GM23338 (cell line): ENCODE measurements around the gene WNT10A. TPM values are rescaled to one million over a fixed set of nuclear protein-coding genes. Genes with fewer than 3 reads are reported as not detected.
A peak's percentile ranks its signal among the peaks of the same experiment; 100 is the strongest.

Experiments
- ATAC-seq: fragments of 200-7000 bp; cut with Tn5 transposase; 3 replicates; pipeline ENCODE4 v1.9.1; 2020
- DNase-seq: peaks from one replicate; pipeline ENCODE4 v3.0.0-alpha.2; 2015; ENCODE audit warnings: low spot score
- H2AFZ ChIP-seq: fragments of 200-600 bp; sonication (generic); 2 replicates; pipeline ENCODE4 v1.8.0; 2016; ENCODE audit warnings: antibody characterized with exemption, mild to moderate bottlenecking, moderate library complexity
- H3F3A ChIP-seq: fragments of 200-600 bp; sonication (generic); replicated peaks from 2 replicates; pipeline ENCODE4 v1.8.0; 2017; ENCODE audit warnings: antibody characterized with exemption, mixed run types, low read depth
- H3K27ac ChIP-seq: fragments of 200-600 bp; sonication (generic); 2 replicates; pipeline ENCODE4 v1.6.1; 2016; ENCODE audit warnings: low read depth
- H3K27me3 ChIP-seq: fragments of 200-600 bp; sonication (generic); 2 replicates; pipeline ENCODE4 v1.8.0; 2016; ENCODE audit warnings: mild to moderate bottlenecking, mixed run types, moderate library complexity; ENCODE audit not compliant: insufficient read depth
- H3K36me3 ChIP-seq: fragments of 200-600 bp; sonication (generic); 2 replicates; pipeline ENCODE4 v1.8.0; 2016; ENCODE audit warnings: mild to moderate bottlenecking; ENCODE audit not compliant: insufficient read depth
- H3K4me1 ChIP-seq: fragments of 200-600 bp; sonication (generic); 2 replicates; pipeline ENCODE4 v1.8.0; 2016; ENCODE audit warnings: mild to moderate bottlenecking, moderate library complexity; ENCODE audit not compliant: insufficient read depth
- H3K4me2 ChIP-seq: fragments of 200-600 bp; sonication (generic); 2 replicates; pipeline ENCODE4 v1.7.1; 2017; ENCODE audit warnings: mixed run types
- H3K4me3 ChIP-seq: fragments of 200-600 bp; sonication (generic); 2 replicates; pipeline ENCODE4 v1.6.1; 2016; ENCODE audit warnings: mixed run types
- H3K79me2 ChIP-seq: fragments of 200-600 bp; sonication (generic); replicated peaks from 2 replicates; pipeline ENCODE4 v1.8.0; 2017; ENCODE audit warnings: mild to moderate bottlenecking; ENCODE audit not compliant: insufficient read depth
- H3K9me2 ChIP-seq: fragments of 200-600 bp; sonication (generic); 2 replicates; pipeline ENCODE4 v1.8.0; 2017; ENCODE audit not compliant: insufficient read depth
- H4K20me1 ChIP-seq: fragments of 200-600 bp; sonication (generic); replicated peaks from 2 replicates; pipeline ENCODE4 v1.8.0; 2017; ENCODE audit warnings: mild to moderate bottlenecking; ENCODE audit not compliant: insufficient read depth
- H3K27ac Mint-ChIP-seq: 2 replicates; pipeline ENCODE4 v1.8.0; 2020; ENCODE audit warnings: inconsistent platforms, mild to moderate bottlenecking, moderate library complexity, mixed read lengths
- H3K27me3 Mint-ChIP-seq: 3 replicates; pipeline ENCODE4 v1.8.0; 2022; ENCODE audit warnings: low read depth, mild to moderate bottlenecking, moderate library complexity, mixed read lengths, inconsistent platforms; ENCODE audit not compliant: insufficient read depth, poor library complexity
- H3K36me3 Mint-ChIP-seq: 3 replicates; pipeline ENCODE4 v1.8.0; 2021; ENCODE audit warnings: low read depth, mild to moderate bottlenecking, inconsistent platforms, moderate library complexity, mixed read lengths
- H3K4me1 Mint-ChIP-seq: 3 replicates; pipeline ENCODE4 v1.8.0; 2020; ENCODE audit warnings: mild to moderate bottlenecking, inconsistent platforms, mixed read lengths
- H3K4me3 Mint-ChIP-seq: 3 replicates; pipeline ENCODE4 v1.8.0; 2021; ENCODE audit warnings: moderate library complexity, mild to moderate bottlenecking, inconsistent platforms, mixed read lengths
- H3K9me3 Mint-ChIP-seq: 3 replicates; pipeline ENCODE4 v1.8.0; 2020; ENCODE audit warnings: moderate library complexity, mild to moderate bottlenecking, inconsistent platforms, mixed read lengths
- CREB1 ChIP-seq: fragments of 250-450 bp; sonication (Bioruptor Pico); IDR thresholded peaks from 2 replicates; pipeline ENCODE4 v1.5.0; 2020; ENCODE audit warnings: low read depth, mild to moderate bottlenecking, moderate library complexity
- EZH2 ChIP-seq: fragments of 200-600 bp; sonication (generic); IDR thresholded peaks from one replicate; pipeline ENCODE4 v1.8.0; 2017; ENCODE audit warnings: antibody characterized with exemption, mild to moderate bottlenecking, low read depth; ENCODE audit not compliant: unreplicated experiment
- EZH2phosphoT487 ChIP-seq: fragments of 200-600 bp; sonication (generic); IDR thresholded peaks from one replicate; pipeline ENCODE4 v1.8.1; 2018; ENCODE audit warnings: antibody characterized with exemption; ENCODE audit not compliant: unreplicated experiment
- JUNB ChIP-seq: IDR thresholded peaks from one replicate; pipeline ENCODE4 v1.6.1; 2016; ENCODE audit warnings: antibody characterized with exemption; ENCODE audit not compliant: unreplicated experiment
- NANOG ChIP-seq: IDR thresholded peaks from 2 replicates; pipeline ENCODE4 v1.6.1; 2016; ENCODE audit warnings: antibody characterized with exemption, borderline replicate concordance
- POLR2AphosphoS5 ChIP-seq: IDR thresholded peaks from 2 replicates; pipeline ENCODE4 v1.6.1; 2016; ENCODE audit warnings: antibody characterized with exemption, low read depth
- STAT1 ChIP-seq: IDR thresholded peaks from one replicate; pipeline ENCODE4 v1.6.1; 2016; ENCODE audit warnings: antibody characterized with exemption; ENCODE audit not compliant: unreplicated experiment
- ZNF114 ChIP-seq: fragments of 250-450 bp; sonication (Bioruptor Pico); IDR thresholded peaks from 2 replicates; pipeline ENCODE4 v1.5.0; 2020; ENCODE audit warnings: mild to moderate bottlenecking, moderate library complexity
- ZNF331 ChIP-seq: fragments of 250-450 bp; sonication (Bioruptor Pico); IDR thresholded peaks from 2 replicates; pipeline ENCODE4 v1.5.0; 2020; ENCODE audit warnings: low read depth, mild to moderate bottlenecking, moderate library complexity
- polyA plus RNA-seq: library from polyadenylated mRNA; unstranded; fragments of >200 nt; fragmentation: Nextera tagmentation; extraction: Ambion mirVana; gene quantifications from 2 replicates; pipeline ENCODE4 v1.2.1, GENCODE V29; 2016
- total RNA-seq: library from RNA; depleted of rRNA; stranded (reverse); fragments of >200 nt; shearing (Covaris generic); gene quantifications from 2 replicates; pipeline ENCODE4 v1.2.3, GENCODE V29; 2014
- TF ChIP-seq, protein P1 (sequence below): IDR thresholded peaks from 2 replicates; pipeline ENCODE4 v1.6.1; 2016; ENCODE audit warnings: antibody characterized with exemption

The WNT10A gene
- total and polyA plus RNA-seq, 2 experiments from 2014 or later = not detected

DNA sequence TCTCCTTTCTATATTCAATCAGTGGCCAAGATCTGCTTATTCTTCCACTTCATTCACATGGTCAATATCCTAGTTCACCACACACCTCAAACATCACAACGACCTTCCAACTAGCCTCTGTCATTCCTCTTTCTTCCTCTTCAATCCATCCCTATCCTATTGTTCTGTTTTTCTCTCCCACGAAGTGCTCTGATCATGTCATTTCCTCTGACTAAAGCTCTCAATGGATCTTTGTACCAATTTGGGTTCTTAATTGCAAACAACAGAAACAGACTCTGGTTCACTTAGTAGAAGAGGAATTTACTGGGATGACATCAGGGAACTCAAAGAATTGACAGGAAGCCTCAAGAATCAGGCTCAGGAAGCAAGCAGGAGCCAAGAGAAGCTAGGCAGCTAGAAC lies 23.5 kb downstream of the WNT10A start (continued):
- TF ChIP-seq CREB1 (CRISPR knock-in tag) (no peak), ZNF331 (CRISPR knock-in tag) (no peak)

- TF ChIP-seq CREB1 (CRISPR knock-in tag) (peak; percentile 80), NANOG (no peak), POLR2AphosphoS5 (peak; percentile 97), STAT1 (no peak), EZH2 (no peak)
- TF ChIP-seq, protein P1, sequence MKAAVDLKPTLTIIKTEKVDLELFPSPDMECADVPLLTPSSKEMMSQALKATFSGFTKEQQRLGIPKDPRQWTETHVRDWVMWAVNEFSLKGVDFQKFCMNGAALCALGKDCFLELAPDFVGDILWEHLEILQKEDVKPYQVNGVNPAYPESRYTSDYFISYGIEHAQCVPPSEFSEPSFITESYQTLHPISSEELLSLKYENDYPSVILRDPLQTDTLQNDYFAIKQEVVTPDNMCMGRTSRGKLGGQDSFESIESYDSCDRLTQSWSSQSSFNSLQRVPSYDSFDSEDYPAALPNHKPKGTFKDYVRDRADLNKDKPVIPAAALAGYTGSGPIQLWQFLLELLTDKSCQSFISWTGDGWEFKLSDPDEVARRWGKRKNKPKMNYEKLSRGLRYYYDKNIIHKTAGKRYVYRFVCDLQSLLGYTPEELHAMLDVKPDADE = peak; percentile 65; the same call in 1 of the 2 replicates
- Histone ChIP-seq H3K27ac (peak overlapping the region; percentile 8; the same call in 1 of the 2 replicates), H3K79me2 (no peaks in the 10 kb centered on the region), H3K36me3 (no peaks in the 10 kb centered on the region), H3K4me1 (peaks cover 9% of the 10 kb centered on the region; the same call in 1 of the 2 replicates), H3K4me2 (peak overlapping the region; percentile 77), H3K9me2 (0 out of 2 replicates have a peak, but pooled peaks cover 3% of the 10 kb centered on the region), H3K27me3 (peaks cover 45% of the 10 kb centered on the region), H4K20me1 (no peaks in the 10 kb centered on the region), H3K4me3 (peak overlapping the region; percentile 61), H3F3A (no peaks in the 10 kb centered on the region), H2AFZ (peak overlapping the region; percentile 64)
- H3K36me3 Mint-ChIP-seq = no peaks in the 10 kb centered on the region
- H3K4me3 Mint-ChIP-seq = peak overlapping the region; percentile 87
- no peaks in the 10 kb centered on the region for H3K9me3 Mint-ChIP-seq
- DNase-seq = peak; percentile 99
- ATAC-seq = peak; percentile 98
- peaks cover 15% of the 10 kb centered on the region for H3K4me1 Mint-ChIP-seq
- peaks cover 20% of the 10 kb centered on the region for H3K27me3 Mint-ChIP-seq
- peak overlapping the region; percentile 93 for H3K27ac Mint-ChIP-seq
Measured at GRCh38 chr2:218908721-218909619, 28.3 kb downstream of the WNT10A start.

- H3K4me2 ChIP-seq = no peak overlapping the region
- Mint-ChIP-seq H3K9me3 (no peaks in the 10 kb centered on the region), H3K4me1 (peaks cover 15% of the 10 kb centered on the region), H3K4me3 (no peak overlapping the region), H3K36me3 (no peaks in the 10 kb centered on the region), H3K27ac (no peak overlapping the region), H3K27me3 (peaks cover 18% of the 10 kb centered on the region)
- no peak overlapping the region for H3K27ac ChIP-seq
- 0 out of 2 replicates have a peak, but pooled peaks cover 3% of the 10 kb centered on the region for H3K9me2 ChIP-seq
- no peaks in the 10 kb centered on the region for H4K20me1 ChIP-seq
- peaks cover 29% of the 10 kb centered on the region for H3K27me3 ChIP-seq
- H3F3A ChIP-seq = no peaks in the 10 kb centered on the region
- H3K4me3 ChIP-seq = no peak overlapping the region
- peaks cover 9% of the 10 kb centered on the region; the same call in 1 of the 2 replicates for H3K4me1 ChIP-seq
- H2AFZ ChIP-seq = no peak overlapping the region
- H3K36me3 ChIP-seq = no peaks in the 10 kb centered on the region
- DNase-seq (no peak), ATAC-seq (no peak)
- no peaks in the 10 kb centered on the region for H3K79me2 ChIP-seq
- TF ChIP-seq, protein P1 = no peak
- TF ChIP-seq ZNF114 (CRISPR knock-in tag) (no peak), JUNB (no peak), EZH2phosphoT487 (no peak), ZNF331 (CRISPR knock-in tag) (no peak), STAT1 (no peak)
Measured at GRCh38 chr2:218910741-218911140, 30.1 kb downstream of the WNT10A start.
